ENCODE measurements around the gene ST6GALNAC2. TPM values are rescaled to one million over a fixed set of nuclear protein-coding genes. Genes with fewer than 3 reads are reported as not detected.
A peak's percentile ranks its signal among the peaks of the same experiment; 100 is the strongest.
"Not testable (repeated sequence)": the region's sequence is repeated elsewhere in the genome, so short reads cannot be mapped to it uniquely, and the experiment has no call there.

ST6GALNAC2 gene
- total RNA-seq, 6 experiments from 2014 or later, result 0.81 to 5.0 (median 2.3) TPM

GRCh38 chr17:76524598-76525512 lies 60.8 kb downstream of the ST6GALNAC2 start:
- 38% methylated on average over 16 of the region's 25 CpGs for WGBS (ENCODE audit: insufficient coverage, low coverage, low lambda C conversion rate, missing lambda C conversion rate)
- DNase-seq, result peak; percentile 62 to 68 (median 66)
- Histone ChIP-seq H3K4me1 (peaks cover 0 to 24% (median 11%) of the 10 kb centered on the region in 4 donors), H3K4me3 (no peak overlapping the region), H3K9me3 (no peaks in the 10 kb centered on the region), H3K27ac (no peak overlapping the region), H3K27me3 (no peaks in the 10 kb centered on the region), H3K36me3 (no peaks in the 10 kb centered on the region)
- TF ChIP-seq CTCF (IDR thresholded peaks at IDR 0.05), result no peak
- TF ChIP-seq POLR2A (IDR thresholded peaks at IDR 0.05), result no peak
- intact Hi-C loops (cut with DNase I), result loop anchor here in 1 of 2 donors (10.0 kb wide), 1 partner anchor 50 kb away; no protein-coding TSS in a partner anchor
- ATAC-seq, result peak; percentile 58 to 66 (median 60)

- peak; percentile 76 to 83 (median 77) for DNase-seq
- intact Hi-C loops (cut with DNase I), result loop anchor here in 1 of 2 donors (10.0 kb wide), 1 partner anchor 51 kb away; no protein-coding TSS in a partner anchor
- Histone ChIP-seq H3K9me3 (no peaks in the 10 kb centered on the region), H3K27me3 (no peaks in the 10 kb centered on the region), H3K27ac (no peak overlapping the region), H3K4me1 (peaks cover 0 to 24% (median 9%) of the 10 kb centered on the region in 4 donors), H3K4me3 (no peak overlapping the region), H3K36me3 (no peaks in the 10 kb centered on the region)
- ATAC-seq, result peak; percentile 80 to 91 (median 87)
- 31% methylated on average over 14 of the region's 35 CpGs for WGBS (ENCODE audit: insufficient coverage, low coverage, low lambda C conversion rate, missing lambda C conversion rate)
- TF ChIP-seq CTCF (IDR thresholded peaks at IDR 0.05), result peak; percentile 99 to 100 (median 100)
- TF ChIP-seq POLR2A (IDR thresholded peaks at IDR 0.05), result no peak
Observed at GRCh38 chr17:76523084-76524037, 62.3 kb downstream of the ST6GALNAC2 start.

GRCh38 chr17:76521683-76522082 lies 64.0 kb downstream of the ST6GALNAC2 start:
- intact Hi-C loops (cut with DNase I), result loop anchor here in 1 of 2 donors (10.0 kb wide), 1 partner anchor 53 kb away; no protein-coding TSS in a partner anchor
- not testable (repeated sequence) for H3K4me3 ChIP-seq, H3K9me3 ChIP-seq, ATAC-seq, H3K27ac ChIP-seq, DNase-seq, H3K36me3 ChIP-seq, H3K27me3 ChIP-seq
- WGBS (ENCODE audit: insufficient coverage, low coverage, low lambda C conversion rate, missing lambda C conversion rate), result 30% methylated on average over 7 of the region's 10 CpGs
- H3K4me1 ChIP-seq, result peaks cover 0 to 24% (median 9%) of the 10 kb centered on the region in 4 donors

- intact Hi-C loops (cut with DNase I), result loop anchor here in 1 of 2 donors (10.0 kb wide), 1 partner anchor 54 kb away; no protein-coding TSS in a partner anchor
- 83% methylated on average over 4 of the region's 7 CpGs for WGBS (ENCODE audit: insufficient coverage, low coverage, low lambda C conversion rate, missing lambda C conversion rate)
- H3K4me1 ChIP-seq, result peaks cover 0 to 24% (median 9%) of the 10 kb centered on the region in 4 donors
- no peak overlapping the region for H3K4me3 ChIP-seq
- ATAC-seq, result no peak
- no peaks in the 10 kb centered on the region for H3K36me3 ChIP-seq
- H3K27me3 ChIP-seq, result no peaks in the 10 kb centered on the region
- H3K27ac ChIP-seq, result no peak overlapping the region
- DNase-seq, result no peak
- no peaks in the 10 kb centered on the region for H3K9me3 ChIP-seq
- TF ChIP-seq POLR2A (IDR thresholded peaks at IDR 0.05) (no peak), CTCF (IDR thresholded peaks at IDR 0.05) (no peak)
Observed at GRCh38 chr17:76521262-76521661, 64.4 kb downstream of the ST6GALNAC2 start.
